Liver (tissue), 3 donors: ENCODE measurements around the gene DHX30.

Source experiments
- ATF3 ChIP-seq: IDR thresholded peaks from 2 replicates; pipeline ENCODE4 v1.6.1; 2016; ENCODE audit warnings: antibody characterized with exemption
- CTCF ChIP-seq: fragments of 150-350 bp; IDR thresholded peaks from 2 replicates; pipeline ENCODE4 v1.5.1; 2017; ENCODE audit warnings: improper control_type of control experiment, low read depth, low read length; ENCODE audit not compliant: missing input control
- FOXA1 ChIP-seq: IDR thresholded peaks from 2 replicates; pipeline ENCODE4 v1.6.1; 2016; ENCODE audit warnings: antibody characterized with exemption
- RAD21 ChIP-seq, 2 donors: IDR thresholded peaks; 2 replicates each; pipeline ENCODE4 v1.6.1; 2016; ENCODE audit warnings: antibody characterized with exemption in 2 of 2, mild to moderate bottlenecking in 2 of 2
- REST ChIP-seq: IDR thresholded peaks from 2 replicates; pipeline ENCODE4 v1.6.1; 2016; ENCODE audit warnings: antibody characterized with exemption, mild to moderate bottlenecking
- SP1 ChIP-seq: IDR thresholded peaks from 2 replicates; pipeline ENCODE4 v1.6.1; 2018; ENCODE audit warnings: antibody characterized with exemption, mild to moderate bottlenecking
- YY1 ChIP-seq: IDR thresholded peaks from 2 replicates; pipeline ENCODE4 v1.6.1; 2016; ENCODE audit warnings: antibody characterized with exemption, mild to moderate bottlenecking
- donor health status: healthy.
- donor health status: healthy.

- TF ChIP-seq FOXA1 (no peak), RAD21 (IDR thresholded peaks at IDR 0.05) (no peak), CTCF (no peak), REST (no peak), ATF3 (no peak), SP1 (no peak), YY1 (no peak)
Observed at GRCh38 chr3:47838503-47838902, 35.6 kb downstream of the DHX30 start.
